Kidney (tissue), 14 donors: Measurements from ENCODE around the gene KIAA1328. TPM values are rescaled to one million over a fixed set of nuclear protein-coding genes. Genes with fewer than 3 reads are reported as not detected.

Experiments used
- DNase-seq, 5 donors: peaks; one replicate each; pipeline ENCODE4 v3.0.0-alpha.2; 2013 to 2020
- FAIRE-seq: peaks from 2 replicates; lab custom pipeline; 2012; peaks lifted over from hg19 to GRCh38; lab: Jason Lieb, UNC
- H3K27ac ChIP-seq, 2 donors: one replicate each; pipeline ENCODE4 v1.7.0; 2013; ENCODE audit warnings: low read depth in 2 of 2, low read length in 2 of 2, inconsistent platforms in 1 of 2
- H3K27me3 ChIP-seq: one replicate; pipeline ENCODE4 v1.7.1; 2013; ENCODE audit warnings: low read length, inconsistent platforms; ENCODE audit not compliant: control insufficient read depth, insufficient read depth
- H3K36me3 ChIP-seq, 3 donors: one replicate each; pipeline versions ENCODE4 v1.7.0 to v1.7.1; 2013; ENCODE audit warnings: low read length in 3 of 3, control low read depth in 1 of 3, inconsistent platforms in 1 of 3; ENCODE audit not compliant: insufficient read depth in 3 of 3, control insufficient read depth in 2 of 3
- H3K4me1 ChIP-seq, 3 donors: one replicate each; pipeline versions ENCODE4 v1.7.0 to v1.7.1; 2013; ENCODE audit warnings: low read length in 3 of 3, inconsistent platforms in 1 of 3, low read depth in 1 of 3; ENCODE audit not compliant: control insufficient read depth in 2 of 3, insufficient read depth in 2 of 3
- H3K4me3 ChIP-seq, 3 donors: one replicate each; pipeline versions ENCODE4 v1.7.0 to v1.8.1; 2013; ENCODE audit warnings: low read length in 3 of 3, control low read depth in 1 of 3, inconsistent platforms in 1 of 3
- H3K9ac ChIP-seq, 3 donors: one replicate each; pipeline versions ENCODE4 v1.7.0 to v1.7.1; 2013; ENCODE audit warnings: low read length in 3 of 3, control low read depth in 1 of 3, inconsistent platforms in 1 of 3
- H3K9me3 ChIP-seq, 3 donors: one replicate each; pipeline versions ENCODE4 v1.7.0 to v1.7.1; 2013; ENCODE audit warnings: low read length in 3 of 3, control low read depth in 1 of 3, inconsistent platforms in 1 of 3; ENCODE audit not compliant: control insufficient read depth in 2 of 3, insufficient read depth in 1 of 3
- CTCF ChIP-seq: IDR thresholded peaks from 3 replicates; pipeline ENCODE4 v1.5.1; 2012; ENCODE audit warnings: mild to moderate bottlenecking, moderate library complexity, borderline replicate concordance; ENCODE audit not compliant: insufficient read depth; ENCODE audit errors: extremely low read depth
- intact Hi-C: fragments of 100-400 bp; cut with DNase I; formaldehyde crosslinking; loops from one replicate; pipeline ENCODE4 v1.11.1; 2022
- polyA plus RNA-seq: library from polyadenylated mRNA; stranded (reverse); fragments of 350-450 nt; fragmentation: Illumina TruSeq; extraction: RNeasy Lipid Tissue Mini Kit (QIAGEN cat#74804); gene quantifications from one replicate; pipeline ENCODE4 v1.2.3, GENCODE V29; 2014; ENCODE audit warnings: low read depth, low replicate concordance; ENCODE audit not compliant: insufficient read depth
- total RNA-seq: library from RNA; stranded (reverse); fragmentation: NEBNext Ultra II Directional; extraction: Animal tissue kit (Norgen Biotek cat#: 25700); gene quantifications from one replicate; pipeline ENCODE4 v1.2.1, GENCODE V29; 2021
- donor health status: control.
- donor health status: control.
- donor health status: control.
- donor health status: control.
- donor health status: control.
- donor health status: DM: yes; HTN: yes; CAD: no.
- donor health status: Normal renal cell carcinoma (clear cell type).

KIAA1328 gene
- total and polyA plus RNA-seq, 2 donors from 2014 or later, result 2.7 to 11.6 TPM

GRCh38 chr18:37251679-37252078 lies 422.8 kb downstream of the KIAA1328 start:
- H3K4me1 ChIP-seq, result no peaks in the 10 kb centered on the region
- H3K9me3 ChIP-seq, result no peaks in the 10 kb centered on the region
- no peak overlapping the region for H3K4me3 ChIP-seq
- no peak overlapping the region for H3K27ac ChIP-seq
- peaks cover 3% of the 10 kb centered on the region for H3K27me3 ChIP-seq
- intact Hi-C loops, result no loop called here
- DNase-seq (no peak), FAIRE-seq (no peak)
- H3K36me3 ChIP-seq, result no peaks in the 10 kb centered on the region
- H3K9ac ChIP-seq, result no peak overlapping the region
- TF ChIP-seq CTCF, result no peak

GRCh38 chr18:37252342-37252741 lies 423.4 kb downstream of the KIAA1328 start:
- DNase-seq (no peak), FAIRE-seq (no peak)
- no peaks in the 10 kb centered on the region for H3K9me3 ChIP-seq
- H3K9ac ChIP-seq, result no peak overlapping the region
- TF ChIP-seq CTCF, result no peak
- no peak overlapping the region for H3K27ac ChIP-seq
- no peak overlapping the region for H3K4me3 ChIP-seq
- peaks cover 3% of the 10 kb centered on the region for H3K27me3 ChIP-seq
- no peaks in the 10 kb centered on the region for H3K36me3 ChIP-seq
- intact Hi-C loops, result no loop called here
- no peaks in the 10 kb centered on the region for H3K4me1 ChIP-seq

GRCh38 chr18:37252854-37253393 lies 424.0 kb downstream of the KIAA1328 start:
- Histone ChIP-seq H3K27me3 (peaks cover 3% of the 10 kb centered on the region), H3K4me3 (no peak overlapping the region), H3K27ac (no peak overlapping the region), H3K9me3 (no peaks in the 10 kb centered on the region), H3K4me1 (no peaks in the 10 kb centered on the region), H3K36me3 (no peaks in the 10 kb centered on the region), H3K9ac (no peak overlapping the region)
- intact Hi-C loops, result no loop called here
- FAIRE-seq (no peak), DNase-seq (no peak)
- no peak for TF ChIP-seq CTCF
